GM18861 (cell line): ENCODE measurements around the gene BUD13.

Experiments
- ATAC-seq: cut with Tn5 transposase; IDR thresholded peaks from one replicate; pipeline ENCODE4 v1.9.1; 2021; ENCODE audit not compliant: unreplicated experiment

The BUD13 gene

DNA sequence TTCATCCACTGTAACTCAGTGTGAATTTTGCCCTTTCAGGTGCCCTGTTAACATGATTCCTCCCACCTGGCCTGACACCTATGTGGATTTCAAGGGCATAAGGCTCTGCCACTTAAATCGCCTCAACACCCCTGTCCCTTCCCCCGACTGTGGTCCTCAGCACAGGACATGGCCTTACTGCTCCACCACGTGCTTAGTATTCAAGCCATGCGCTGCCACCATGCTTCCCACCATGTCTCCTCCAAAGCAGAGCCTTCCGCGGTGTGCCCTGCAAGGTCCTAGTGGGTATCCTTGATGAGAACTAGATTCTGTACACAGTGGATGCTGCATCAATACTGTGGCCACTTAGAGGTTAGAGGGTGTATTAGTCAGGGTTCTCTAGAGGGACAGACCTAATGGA is 51.9 kb downstream of the BUD13 start:
- no peak for ATAC-seq

- ATAC-seq: no peak
Observed at GRCh38 chr11:116718955-116719501, 53.8 kb downstream of the BUD13 start.

- no peak for ATAC-seq
Observed at GRCh38 chr11:116716621-116717020, 56.2 kb downstream of the BUD13 start.

DNA sequence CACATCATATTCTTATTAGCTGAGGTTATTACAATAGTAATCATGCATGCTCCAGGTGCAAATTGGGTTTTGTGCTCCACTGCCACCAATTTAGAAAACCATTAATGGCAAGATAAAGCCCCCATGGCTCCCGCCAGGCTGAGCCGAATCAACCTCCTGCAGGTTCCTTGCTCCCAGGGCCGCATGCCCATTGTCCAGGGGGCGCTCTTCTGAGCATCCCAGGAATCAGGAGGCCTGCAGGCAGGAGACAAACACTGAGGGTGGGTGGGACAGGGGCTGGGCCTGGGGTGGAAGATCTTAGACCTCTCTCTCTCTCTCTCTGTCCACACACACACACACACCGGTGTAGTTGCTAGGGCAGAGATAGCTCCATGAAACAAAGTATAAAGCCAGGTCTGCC is 57.4 kb downstream of the BUD13 start:
- ATAC-seq: no peak

DNA sequence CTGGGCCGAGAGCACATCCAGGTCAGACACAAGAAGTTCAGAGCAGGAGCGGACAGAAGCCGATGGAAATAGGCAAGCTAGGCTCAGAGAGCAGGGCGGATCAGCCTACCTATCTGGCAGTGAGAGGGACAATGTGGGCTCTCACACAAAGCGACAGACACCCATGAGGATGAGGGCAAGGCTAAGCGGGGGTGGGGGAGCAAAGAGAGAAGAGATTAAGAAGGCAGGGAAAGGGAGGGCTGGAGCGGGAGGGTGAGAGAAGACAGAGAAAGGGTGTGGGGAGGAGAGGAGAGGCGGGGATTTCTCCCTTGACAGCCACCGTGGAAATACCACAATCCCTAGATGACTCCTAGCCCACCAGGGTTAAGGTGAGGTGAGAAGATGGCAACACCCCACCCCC is 57.9 kb downstream of the BUD13 start:
- ATAC-seq: no peak

DNA sequence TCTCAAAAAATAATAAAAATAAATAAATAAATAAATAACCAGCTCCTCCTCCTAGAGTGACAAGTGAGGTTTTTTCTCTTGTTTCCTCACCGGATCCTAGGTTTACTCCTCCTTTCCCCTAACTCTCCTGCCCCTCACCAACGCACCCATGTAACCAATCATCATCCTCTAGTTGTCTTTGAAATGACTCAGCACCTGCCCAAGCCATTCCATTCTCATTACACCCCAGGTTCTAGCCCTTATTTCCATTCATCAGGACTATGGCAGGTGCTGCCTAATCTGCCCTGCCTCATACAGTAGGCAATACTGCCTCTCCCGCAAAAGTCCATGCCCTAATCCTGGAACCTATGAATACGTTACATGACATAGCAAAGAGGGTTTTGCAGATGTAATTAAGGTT is 60.4 kb downstream of the BUD13 start:
- no peak for ATAC-seq

DNA sequence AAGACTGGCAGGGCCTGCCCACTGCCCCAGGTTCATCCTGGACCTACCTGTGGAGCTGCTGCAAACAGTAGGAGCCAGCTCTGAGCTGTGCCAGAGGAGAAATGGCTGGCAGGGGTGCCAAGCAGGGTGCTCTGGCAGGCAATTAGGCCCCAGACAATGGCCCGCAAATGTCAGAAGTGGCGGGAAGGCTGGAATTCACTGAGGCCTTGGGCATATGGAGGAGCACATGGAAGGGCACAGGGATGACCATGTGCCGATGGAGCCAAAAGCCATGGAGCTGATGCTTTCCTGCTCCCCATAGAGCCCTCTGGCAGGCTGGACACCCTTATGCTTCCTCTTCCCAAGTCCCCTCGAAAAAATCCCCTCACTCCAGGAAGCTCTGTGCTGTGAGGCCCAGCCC is 62.0 kb downstream of the BUD13 start:
- ATAC-seq: no peak

DNA sequence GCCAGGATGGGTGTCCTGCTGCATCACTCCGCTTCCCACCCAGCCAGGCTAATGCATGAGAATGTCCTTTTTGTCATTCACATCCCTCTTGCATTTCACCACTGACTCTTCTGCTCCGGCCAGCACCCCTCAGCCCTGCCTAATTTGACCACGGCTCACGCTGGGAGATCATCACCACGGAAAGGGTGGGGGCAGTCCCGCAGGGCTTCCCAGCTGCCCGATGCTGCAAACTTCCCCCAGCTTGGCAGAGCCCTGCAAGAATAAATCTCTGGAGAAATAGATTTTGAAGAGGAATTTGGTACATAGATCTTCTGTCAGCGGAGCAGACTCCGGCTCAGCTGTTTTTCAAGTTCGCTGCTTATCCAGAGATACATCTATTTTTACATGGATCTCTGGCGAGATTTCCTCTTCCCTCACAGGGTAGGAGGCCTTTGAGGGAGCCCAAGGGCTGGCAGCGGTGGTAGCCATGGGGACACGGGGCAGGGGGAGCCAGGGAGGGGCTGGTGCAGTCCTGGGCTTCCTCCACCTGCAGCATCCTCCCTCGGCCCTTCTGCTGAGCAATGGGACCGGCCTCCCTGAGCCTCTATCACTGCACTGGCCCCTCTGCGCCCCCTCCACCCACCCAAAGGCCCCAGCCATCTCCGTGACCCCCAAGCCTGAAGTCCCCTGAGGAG is 62.6 kb downstream of the BUD13 start:
- no peak for ATAC-seq

DNA sequence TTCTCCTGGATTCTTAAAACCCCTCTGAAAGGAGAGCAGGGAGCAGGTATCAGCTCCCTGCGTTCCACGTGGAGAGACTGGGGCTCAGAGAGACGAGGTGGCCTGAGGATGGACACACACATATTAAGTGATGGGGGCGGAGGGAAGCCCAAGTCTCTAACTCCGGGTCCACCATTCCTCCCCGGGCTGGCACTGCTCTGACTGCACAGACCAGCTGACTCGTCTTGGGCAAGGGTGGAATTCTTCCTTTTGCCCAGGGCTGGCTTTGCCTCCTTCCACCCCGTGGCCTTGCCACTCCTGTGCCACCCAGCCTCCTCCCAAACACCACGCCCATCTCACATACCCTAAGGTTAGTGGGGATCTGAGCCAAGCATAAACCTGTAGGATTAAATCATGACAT is 65.0 kb downstream of the BUD13 start:
- no peak for ATAC-seq

DNA sequence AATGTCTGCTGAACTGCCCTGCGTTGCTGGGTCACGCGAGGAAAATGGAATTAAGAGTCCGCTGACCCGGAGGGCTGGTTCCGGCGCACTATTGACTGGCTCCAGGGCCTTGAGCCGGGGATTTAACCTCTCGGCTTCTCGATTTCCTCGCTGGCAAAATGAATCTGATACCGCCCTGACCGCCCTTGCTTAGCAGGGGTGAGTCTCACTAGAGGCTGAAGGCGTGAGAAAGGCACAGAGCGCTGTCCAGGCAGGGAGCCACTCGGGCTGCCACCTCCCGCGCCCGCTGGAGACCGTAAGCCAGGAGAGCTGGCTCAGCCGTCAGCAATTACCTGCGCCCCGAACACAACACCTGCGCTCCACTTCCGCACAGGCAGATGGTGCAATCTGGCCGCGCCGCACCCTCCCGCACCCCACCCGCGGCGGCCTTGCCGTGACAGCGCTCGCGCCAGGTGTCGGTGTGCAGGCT is 65.6 kb downstream of the BUD13 start:
- ATAC-seq: no peak

DNA sequence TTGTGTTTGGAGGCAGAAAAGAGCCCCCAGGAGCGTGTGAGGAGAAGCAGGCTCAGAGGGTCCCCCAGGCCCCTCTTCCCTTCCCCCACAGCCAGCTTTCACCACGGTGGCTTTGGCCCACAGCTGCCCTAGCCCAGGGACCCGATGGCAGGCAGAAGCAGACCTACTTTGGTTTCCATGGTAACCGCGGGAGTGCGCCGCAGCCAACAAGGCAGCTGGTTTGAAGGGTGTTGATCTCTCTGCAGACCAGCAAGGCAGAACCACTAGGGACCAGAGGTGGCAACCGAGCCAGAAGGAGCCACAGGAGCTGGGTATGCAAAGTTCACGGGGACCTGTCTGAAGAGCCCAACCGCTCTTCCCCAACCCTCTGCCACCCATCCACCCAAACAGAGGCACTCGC is 69.4 kb downstream of the BUD13 start:
- no peak for ATAC-seq

DNA sequence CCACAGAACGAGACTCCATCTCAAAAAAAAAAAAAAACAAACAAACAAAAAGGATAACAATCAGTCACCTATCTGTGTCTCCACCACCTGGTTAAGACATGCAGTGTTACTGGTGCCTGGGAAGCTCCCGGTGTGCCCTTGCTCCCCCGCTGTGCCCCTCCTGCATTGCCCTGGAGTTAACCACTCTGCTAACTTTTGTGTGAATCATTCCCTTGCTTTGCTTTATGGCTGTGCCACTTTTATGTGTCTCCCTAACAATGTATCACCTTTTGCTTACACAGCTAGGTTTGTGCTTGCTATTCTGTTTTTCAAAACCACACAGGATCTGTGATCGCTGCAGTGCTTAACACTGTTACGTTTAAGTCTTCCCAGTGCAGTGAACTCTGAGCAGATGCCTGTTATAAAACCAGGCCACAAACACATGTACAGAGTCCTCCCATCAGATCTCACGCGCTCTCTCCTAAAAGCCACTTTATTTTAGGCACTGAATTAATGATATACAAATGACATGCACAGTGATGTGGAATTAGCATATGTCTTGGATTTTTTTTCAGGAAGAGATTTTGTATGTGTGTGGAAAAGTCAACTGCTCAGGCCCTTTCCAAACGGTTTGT is 69.9 kb downstream of the BUD13 start:
- ATAC-seq: no peak

DNA sequence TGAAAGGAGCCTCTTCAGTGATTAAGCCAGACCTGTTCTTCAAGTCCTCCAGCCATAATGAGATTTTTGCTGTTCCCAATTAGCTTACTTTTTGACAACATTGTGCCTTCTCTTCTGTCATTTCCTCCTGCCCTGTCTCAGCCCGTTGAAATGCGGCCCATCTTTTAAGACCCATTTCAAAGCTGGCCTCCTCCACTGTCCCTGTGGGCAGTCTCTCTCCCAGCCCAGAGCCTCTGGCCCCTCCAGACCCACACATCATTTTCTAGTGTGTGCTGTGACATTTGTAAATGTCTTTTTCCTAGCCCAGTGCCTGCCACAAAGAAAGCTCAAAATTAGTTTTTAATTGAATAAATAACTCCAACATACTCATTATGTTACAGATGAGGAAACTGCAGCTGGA is 70.9 kb downstream of the BUD13 start:
- no peak for ATAC-seq

DNA sequence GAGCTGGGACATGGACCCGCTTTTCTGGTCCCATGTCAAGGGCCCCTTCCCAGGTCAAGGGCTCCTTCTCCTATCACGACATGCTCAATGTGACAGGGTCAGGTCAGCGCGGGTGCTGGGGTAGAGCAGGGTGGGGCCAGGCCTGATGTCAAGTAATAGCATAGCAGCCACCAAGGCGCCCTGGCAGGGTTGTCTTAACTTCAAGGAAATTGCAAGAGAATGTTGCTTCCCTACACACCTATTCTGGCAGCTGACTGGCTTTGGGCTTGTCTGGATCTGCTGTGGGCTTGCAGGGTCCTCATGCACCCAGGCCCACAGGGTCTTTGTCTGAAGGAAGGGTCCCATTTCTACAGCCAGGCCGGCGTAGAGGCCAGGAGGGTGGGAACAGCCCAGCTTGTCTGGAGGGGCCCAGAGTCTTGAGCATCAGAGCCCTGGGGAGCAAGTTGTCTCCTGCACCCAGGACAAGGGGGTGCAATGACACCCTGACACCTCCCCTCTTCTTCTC is 71.4 kb downstream of the BUD13 start:
- ATAC-seq: no peak

DNA sequence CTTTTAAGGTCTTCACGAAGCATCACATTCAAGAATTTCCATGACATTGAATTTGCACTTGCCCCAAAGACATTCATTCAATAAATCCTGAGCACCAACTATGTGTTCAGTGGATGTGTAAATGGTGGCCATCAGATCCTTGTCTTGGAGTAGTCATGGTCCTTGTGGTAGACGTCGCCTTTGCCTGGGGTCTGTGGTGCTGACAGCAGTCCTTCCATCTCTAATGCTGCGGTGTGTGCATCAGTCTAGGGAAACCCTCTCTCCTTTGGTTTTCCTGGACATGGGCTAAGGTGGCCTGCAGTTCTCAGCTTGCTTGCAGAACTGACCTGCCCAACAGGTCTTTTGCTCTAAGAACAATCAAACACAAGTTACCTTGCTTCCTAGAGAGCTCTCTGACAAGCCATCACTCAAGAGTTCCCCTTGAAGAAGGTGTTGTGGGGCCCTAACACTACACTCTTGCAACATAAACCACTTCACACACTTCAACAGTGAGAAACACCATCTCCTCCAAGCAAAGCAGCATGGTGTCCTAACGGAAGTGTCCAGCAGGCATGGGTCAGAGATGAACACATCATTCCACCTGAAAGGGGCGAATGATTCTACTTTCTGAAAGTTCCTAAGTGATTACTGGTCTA is 72.1 kb downstream of the BUD13 start:
- no peak for ATAC-seq
